K562 (cell line): Measurements from ENCODE around the gene AAMDC.

ENCODE experiments used
- POLR2A ChIP-seq: fragments of 450-650 bp; conservative IDR thresholded peaks from 2 replicates; pipeline ENCODE4 v1.6.1; 2016
- STAT5B ChIP-seq: fragments of 250-450 bp; sonication (Bioruptor Pico); IDR thresholded peaks from 2 replicates; pipeline ENCODE4 v1.8.0; 2021; ENCODE audit warnings: mild to moderate bottlenecking, inconsistent platforms
- TFAP4 ChIP-seq: sonication (generic); formaldehyde crosslinking; IDR thresholded peaks from 2 replicates; pipeline ENCODE4 v1.8.0; 2022; ENCODE audit warnings: missing genetic modification reagents, mild to moderate bottlenecking, moderate library complexity, borderline replicate concordance
- TRIM24 ChIP-seq, 2 experiments: fragments of 450-650 bp; IDR thresholded peaks; 2 replicates each; pipeline ENCODE4 v1.6.1; 2016
- ZBTB8A ChIP-seq: fragments of 450-650 bp; IDR thresholded peaks from 2 replicates; pipeline ENCODE4 v1.6.1; 2018; ENCODE audit warnings: mild to moderate bottlenecking, moderate library complexity; ENCODE audit not compliant: partially characterized antibody
- ZFX ChIP-seq: sonication (generic); formaldehyde crosslinking; IDR thresholded peaks from 2 replicates; pipeline ENCODE4 v1.8.0; 2022; ENCODE audit warnings: mild to moderate bottlenecking, missing genetic modification reagents, moderate library complexity
- ZNF274 ChIP-seq: IDR thresholded peaks from 2 replicates; pipeline ENCODE4 v1.6.1; 2011; ENCODE audit warnings: low read depth, mild to moderate bottlenecking, low read length, moderate library complexity, borderline replicate concordance
- ZNF707 ChIP-seq: fragments of 250-450 bp; sonication (Bioruptor Pico); conservative IDR thresholded peaks from 2 replicates; pipeline ENCODE4 v1.8.0; 2022; ENCODE audit warnings: inconsistent platforms, mild to moderate bottlenecking, moderate library complexity
- TF ChIP-seq, protein P1 (sequence below), 3 experiments: IDR thresholded peaks in 2 of 3; conservative IDR thresholded peaks in 1 of 3; 2 replicates each; pipeline ENCODE4 v1.5.1; 2011 to 2012; ENCODE audit warnings: low read length in 3 of 3, mild to moderate bottlenecking in 3 of 3, control low read depth in 2 of 3, improper control_type of control experiment in 1 of 3, inconsistent platforms in 1 of 3, low read depth in 1 of 3, mixed read lengths in 1 of 3, moderate library complexity in 1 of 3; ENCODE audit not compliant: insufficient read depth in 2 of 3

GRCh38 chr11:77882396-77882795 lies 61.5 kb downstream of the AAMDC start:
- TF ChIP-seq ZNF274, result no peak
- TF ChIP-seq STAT5B, result no peak
- no peak for TF ChIP-seq ZBTB8A
- no peak for TF ChIP-seq TFAP4 (CRISPR knock-in tag)
- TF ChIP-seq ZNF707 (CRISPR knock-in tag), result no peak
- TF ChIP-seq POLR2A, result no peak
- no peak for TF ChIP-seq TRIM24 (IDR thresholded peaks at IDR 0.05)
- no peak for TF ChIP-seq ZFX (CRISPR knock-in tag)
- TF ChIP-seq, protein P1, sequence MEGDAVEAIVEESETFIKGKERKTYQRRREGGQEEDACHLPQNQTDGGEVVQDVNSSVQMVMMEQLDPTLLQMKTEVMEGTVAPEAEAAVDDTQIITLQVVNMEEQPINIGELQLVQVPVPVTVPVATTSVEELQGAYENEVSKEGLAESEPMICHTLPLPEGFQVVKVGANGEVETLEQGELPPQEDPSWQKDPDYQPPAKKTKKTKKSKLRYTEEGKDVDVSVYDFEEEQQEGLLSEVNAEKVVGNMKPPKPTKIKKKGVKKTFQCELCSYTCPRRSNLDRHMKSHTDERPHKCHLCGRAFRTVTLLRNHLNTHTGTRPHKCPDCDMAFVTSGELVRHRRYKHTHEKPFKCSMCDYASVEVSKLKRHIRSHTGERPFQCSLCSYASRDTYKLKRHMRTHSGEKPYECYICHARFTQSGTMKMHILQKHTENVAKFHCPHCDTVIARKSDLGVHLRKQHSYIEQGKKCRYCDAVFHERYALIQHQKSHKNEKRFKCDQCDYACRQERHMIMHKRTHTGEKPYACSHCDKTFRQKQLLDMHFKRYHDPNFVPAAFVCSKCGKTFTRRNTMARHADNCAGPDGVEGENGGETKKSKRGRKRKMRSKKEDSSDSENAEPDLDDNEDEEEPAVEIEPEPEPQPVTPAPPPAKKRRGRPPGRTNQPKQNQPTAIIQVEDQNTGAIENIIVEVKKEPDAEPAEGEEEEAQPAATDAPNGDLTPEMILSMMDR (IDR thresholded peaks at IDR 0.05 in 2 of 3, conservative IDR thresholded peaks at IDR 0.05 in 1 of 3; ENCODE audit: insufficient read depth in 2 of 3, low read depth in 1 of 3, low read length in 3 of 3), result no peak
